ENCODE results near the gene IFI35.
"Not testable (repeated sequence)": the region's sequence is repeated elsewhere in the genome, so short reads cannot be mapped to it uniquely, and the experiment has no call there.

Gene IFI35

GRCh38 chr17:42997984-42998938 is 8.3 kb upstream of the IFI35 start, which contains the start of gene RPL27:
Gene RPL27 (plus strand): TSS chr17:42998419. CDS start chr17:42998751, 332 bp downstream.
- DNase-seq = peak; percentile 99

- DNase-seq = no peak
Observed at GRCh38 chr17:42999003-42999525, 7.5 kb upstream of the IFI35 start.

- not testable (repeated sequence) for DNase-seq
Observed at GRCh38 chr17:43000894-43001293, 5.7 kb upstream of the IFI35 start.

GRCh38 chr17:43003542-43004172 is 2.9 kb upstream of the IFI35 start:
- DNase-seq = peak; percentile 66

GRCh38 chr17:43010667-43011308 is 4.2 kb downstream of the IFI35 start:
- no peak for DNase-seq

- DNase-seq = no peak
Observed at GRCh38 chr17:43011728-43012472, 5.3 kb downstream of the IFI35 start.

- DNase-seq = no peak
Observed at GRCh38 chr17:43013296-43013695, 6.7 kb downstream of the IFI35 start.

- no peak for DNase-seq
Observed at GRCh38 chr17:43014020-43014648, 7.5 kb downstream of the IFI35 start.

- DNase-seq = no peak
Observed at GRCh38 chr17:43014649-43015542, 8.3 kb downstream of the IFI35 start.

- DNase-seq = no peak
Observed at GRCh38 chr17:43015579-43015978, 9.0 kb downstream of the IFI35 start.

GRCh38 chr17:43016216-43016615 is 9.6 kb downstream of the IFI35 start:
- DNase-seq = no peak

GRCh38 chr17:43018008-43018853 is 11.6 kb downstream of the IFI35 start:
- no peak for DNase-seq

GRCh38 chr17:43018932-43019331 is 12.3 kb downstream of the IFI35 start:
- DNase-seq = no peak

- no peak for DNase-seq
Observed at GRCh38 chr17:43019418-43019817, 12.8 kb downstream of the IFI35 start.

GRCh38 chr17:43020030-43020621 is 13.5 kb downstream of the IFI35 start:
- DNase-seq = peak; percentile 6

- DNase-seq = peak; percentile 74
Observed at GRCh38 chr17:43020789-43021740, 14.5 kb downstream of the IFI35 start.

GRCh38 chr17:43021741-43022512 is 15.3 kb downstream of the IFI35 start, which contains the start of gene VAT1:
Gene VAT1 (minus strand): TSS chr17:43022385. CDS start chr17:43022322, 63 bp downstream.
- peak; percentile 67 for DNase-seq
